ENCODE data around the gene FBXO42. TPM values are rescaled to one million over a fixed set of nuclear protein-coding genes. Genes with fewer than 3 reads are reported as not detected.

The FBXO42 gene
- total and polyA plus RNA-seq, 4 donors, result 5.9 to 9.4 (median 6.5) TPM

- DNase-seq (ENCODE audit: low spot score), result no peak
- no peak overlapping the region for H3K27ac ChIP-seq (ENCODE audit: low read depth in 1 of 2, low read length in 2 of 2)
- no peak overlapping the region for H3K9ac ChIP-seq (ENCODE audit: low read depth in 1 of 2, low read length in 2 of 2)
- peaks cover 10 to 32% (median 22%) of the 10 kb centered on the region in 4 donors for H3K36me3 ChIP-seq (ENCODE audit: control insufficient read depth in 4 of 4, insufficient read depth in 3 of 4, low read depth in 1 of 4, low read length in 3 of 4)
- 100% methylated on average over 3 of the region's 3 CpGs for WGBS
- H3K27me3 ChIP-seq (ENCODE audit: control insufficient read depth in 4 of 4, insufficient read depth in 4 of 4, low read length in 3 of 4), result no peaks in the 10 kb centered on the region
- TF ChIP-seq GABPA (IDR thresholded peaks at IDR 0.05 in 1 of 2, conservative IDR thresholded peaks at IDR 0.05 in 1 of 2), result no peak
- TF ChIP-seq YY1 (IDR thresholded peaks at IDR 0.05), result no peak
- TF ChIP-seq EGR1 (IDR thresholded peaks at IDR 0.05; ENCODE audit: low read depth in 2 of 2), result no peak
- no peak for TF ChIP-seq CTCF (IDR thresholded peaks at IDR 0.05; ENCODE audit: low read depth, low read length, missing input control)
- TF ChIP-seq RXRA (IDR thresholded peaks at IDR 0.05), result no peak
- TF ChIP-seq MAX (IDR thresholded peaks at IDR 0.05), result no peak
- TF ChIP-seq RAD21 (IDR thresholded peaks at IDR 0.05), result no peak
- no peaks in the 10 kb centered on the region for H3K9me3 ChIP-seq (ENCODE audit: control insufficient read depth in 4 of 4, low read length in 3 of 4)
- H3K4me3 ChIP-seq (ENCODE audit: low read depth in 1 of 3, low read length in 3 of 3), result no peak overlapping the region
- H3K4me1 ChIP-seq (ENCODE audit: control insufficient read depth in 4 of 4, insufficient read depth in 4 of 4, low read length in 3 of 4), result no peaks in the 10 kb centered on the region
Measured at GRCh38 chr1:16307222-16307621, 45.1 kb downstream of the FBXO42 start.

GRCh38 chr1:16302709-16303627 lies 49.3 kb downstream of the FBXO42 start:
- Histone ChIP-seq H3K27me3 (ENCODE audit: control insufficient read depth in 4 of 4, insufficient read depth in 4 of 4, low read length in 3 of 4) (no peaks in the 10 kb centered on the region), H3K36me3 (ENCODE audit: control insufficient read depth in 4 of 4, insufficient read depth in 3 of 4, low read depth in 1 of 4, low read length in 3 of 4) (peaks cover 10 to 28% (median 21%) of the 10 kb centered on the region in 4 donors), H3K4me1 (ENCODE audit: control insufficient read depth in 4 of 4, insufficient read depth in 4 of 4, low read length in 3 of 4) (peaks cover 0 to 3% (median 0%) of the 10 kb centered on the region in 4 donors), H3K27ac (ENCODE audit: low read depth in 1 of 2, low read length in 2 of 2) (no peak overlapping the region), H3K9me3 (ENCODE audit: control insufficient read depth in 4 of 4, low read length in 3 of 4) (no peaks in the 10 kb centered on the region), H3K4me3 (ENCODE audit: low read depth in 1 of 3, low read length in 3 of 3) (no peak overlapping the region), H3K9ac (ENCODE audit: low read depth in 1 of 2, low read length in 2 of 2) (no peak overlapping the region)
- WGBS, result 97% methylated on average over 12 of the region's 12 CpGs
- no peak for TF ChIP-seq FOXA1 (IDR thresholded peaks at IDR 0.05)
- TF ChIP-seq REST (IDR thresholded peaks at IDR 0.05), result no peak
- TF ChIP-seq GABPA (IDR thresholded peaks at IDR 0.05 in 1 of 2, conservative IDR thresholded peaks at IDR 0.05 in 1 of 2), result no peak
- no peak for TF ChIP-seq HNF4A (conservative IDR thresholded peaks at IDR 0.05)
- TF ChIP-seq RXRA (IDR thresholded peaks at IDR 0.05), result no peak
- DNase-seq (ENCODE audit: low spot score), result no peak
